A673 (cell line): ENCODE measurements around the gene RPS6KB1. TPM values are rescaled to one million over a fixed set of nuclear protein-coding genes. Genes with fewer than 3 reads are reported as not detected.

ENCODE experiments used
- BruUV-seq: library from RNA; stranded (reverse); fragments of 400-500 nt; replicated peaks from 2 replicates; lab custom pipeline; 2021; lab: Mats Ljungman, UMichigan
- CTCF ChIA-PET: fragments of 300-600 bp; sonication (Branson Sonifier 250); formaldehyde crosslinking; loops from one replicate; lab custom pipeline; 2022; ENCODE audit warnings: antibody characterized with exemption; lab: Charles Lee
- POLR2A ChIA-PET: fragments of 300-600 bp; sonication (Branson Sonifier 250); formaldehyde crosslinking; loops from one replicate; lab custom pipeline; 2022; ENCODE audit warnings: antibody characterized with exemption; ENCODE audit not compliant: low non-redundant PET; lab: Charles Lee
- DNase-seq: peaks from one replicate; pipeline ENCODE4 v3.0.0-alpha.2; 2015; ENCODE audit warnings: low spot score
- H3K27ac ChIP-seq: fragments of 200-600 bp; sonication (generic); 2 replicates; pipeline ENCODE4 v1.5.1; 2016; ENCODE audit warnings: mixed run types, low read depth, mild to moderate bottlenecking, mixed read lengths, antibody characterized with exemption, low read length; ENCODE audit not compliant: poor library complexity, severe bottlenecking
- H3K27me3 ChIP-seq: fragments of 200-600 bp; sonication (generic); replicated peaks from 2 replicates; pipeline ENCODE4 v1.6.1; 2017; ENCODE audit warnings: mixed run types, low read depth, mild to moderate bottlenecking, mixed read lengths, antibody characterized with exemption, low read length; ENCODE audit not compliant: insufficient read depth, poor library complexity
- H3K36me3 ChIP-seq: fragments of 200-600 bp; sonication (generic); 2 replicates; pipeline ENCODE4 v1.6.1; 2016; ENCODE audit warnings: mixed run types, mild to moderate bottlenecking, mixed read lengths, antibody characterized with exemption, low read length; ENCODE audit not compliant: insufficient read depth, poor library complexity, severe bottlenecking
- H3K4me1 ChIP-seq: fragments of 200-600 bp; sonication (generic); 2 replicates; pipeline ENCODE4 v1.6.1; 2017; ENCODE audit warnings: mixed run types, mild to moderate bottlenecking, mixed read lengths, antibody characterized with exemption, low read length; ENCODE audit not compliant: insufficient read depth, poor library complexity, severe bottlenecking
- H3K4me3 ChIP-seq: fragments of 200-600 bp; sonication (generic); 2 replicates; pipeline ENCODE4 v1.5.1; 2016; ENCODE audit warnings: low read depth, mixed run types, mild to moderate bottlenecking, mixed read lengths, low read length; ENCODE audit not compliant: poor library complexity, severe bottlenecking
- H3K9me3 ChIP-seq: fragments of 200-600 bp; sonication (generic); 2 replicates; pipeline ENCODE4 v1.6.1; 2016; ENCODE audit warnings: mixed run types, low read depth, mild to moderate bottlenecking, mixed read lengths, antibody characterized with exemption, low read length; ENCODE audit not compliant: poor library complexity, severe bottlenecking
- CTCF ChIP-seq: fragments of 300-800, 200-600 bp; sonication (generic); conservative IDR thresholded peaks from 2 replicates; pipeline ENCODE4 v1.5.1; 2017; ENCODE audit warnings: low read depth, mild to moderate bottlenecking, antibody characterized with exemption, low read length, moderate library complexity, mixed read lengths
- EZH2 ChIP-seq: fragments of 200-600 bp; sonication (generic); IDR thresholded peaks from 2 replicates; pipeline ENCODE4 v1.6.1; 2017; ENCODE audit warnings: borderline replicate concordance, low read depth, mild to moderate bottlenecking, mixed read lengths, antibody characterized with exemption, low read length; ENCODE audit not compliant: poor library complexity, severe bottlenecking
- intact Hi-C: fragments of 100-400 bp; cut with micrococcal nuclease; formaldehyde crosslinking; loops from one replicate; pipeline ENCODE4 v1.10.0; 2022; ENCODE audit not compliant: unreplicated experiment
- total RNA-seq: library from RNA; stranded (reverse); gene quantifications from 2 replicates; pipeline ENCODE4 v1.2.3, GENCODE V29; 2021

The RPS6KB1 gene
- total RNA-seq, 1 experiment from 2014 or later, result 56.5 TPM

- no TSS peak for BruUV-seq
- peak overlapping the region; percentile 82 for H3K4me3 ChIP-seq
- peaks cover 3% of the 10 kb centered on the region for H3K36me3 ChIP-seq
- no peaks in the 10 kb centered on the region for H3K27me3 ChIP-seq
- H3K27ac ChIP-seq, result peak overlapping the region; percentile 86
- DNase-seq, result peak; percentile 52
- H3K9me3 ChIP-seq, result no peaks in the 10 kb centered on the region
- POLR2A ChIA-PET, result interaction anchor here (0.6 kb wide), 1 partner anchor 274 kb away, joined by 3 read pairs; the partner anchor contains the start of gene CLTC
- intact Hi-C loops, result no loop called here
- no peak for TF ChIP-seq EZH2
- TF ChIP-seq CTCF, result no peak
- CTCF ChIA-PET, result no interaction called here
- H3K4me1 ChIP-seq, result peaks cover 6% of the 10 kb centered on the region
Measured at GRCh38 chr17:59893676-59894100, 767 bp downstream of the RPS6KB1 start.

GRCh38 chr17:59897090-59897489 lies 4.2 kb downstream of the RPS6KB1 start:
- DNase-seq, result no peak
- intact Hi-C loops, result no loop called here
- no peak overlapping the region for H3K27ac ChIP-seq
- H3K36me3 ChIP-seq, result no peaks in the 10 kb centered on the region
- no peaks in the 10 kb centered on the region for H3K27me3 ChIP-seq
- POLR2A ChIA-PET, result no interaction called here
- H3K4me1 ChIP-seq, result peaks cover 17% of the 10 kb centered on the region
- H3K4me3 ChIP-seq, result no peak overlapping the region
- no peaks in the 10 kb centered on the region for H3K9me3 ChIP-seq
- TF ChIP-seq CTCF, result no peak
- no peak for TF ChIP-seq EZH2
- BruUV-seq, result no TSS peak
- CTCF ChIA-PET, result no interaction called here

GRCh38 chr17:59899099-59899498 lies 6.2 kb downstream of the RPS6KB1 start:
- ChIA-PET CTCF (no interaction called here), POLR2A (no interaction called here)
- peaks cover 13% of the 10 kb centered on the region for H3K4me1 ChIP-seq
- no peaks in the 10 kb centered on the region for H3K27me3 ChIP-seq
- H3K9me3 ChIP-seq, result no peaks in the 10 kb centered on the region
- H3K36me3 ChIP-seq, result no peaks in the 10 kb centered on the region
- H3K27ac ChIP-seq, result peak overlapping the region; percentile 47
- intact Hi-C loops, result no loop called here
- BruUV-seq, result no TSS peak
- no peak overlapping the region for H3K4me3 ChIP-seq
- DNase-seq, result peak; percentile 14
- no peak for TF ChIP-seq EZH2
- no peak for TF ChIP-seq CTCF
